Smooth muscle cell (in vitro differentiated cells): ENCODE results near the gene PGS1. TPM values are rescaled to one million over a fixed set of nuclear protein-coding genes. Genes with fewer than 3 reads are reported as not detected.

Experiments
- DNase-seq: peaks from one replicate; lab custom pipeline; 2025; ENCODE audit not compliant: unreplicated experiment; lab: John Stamatoyannopoulos, UW
- H2AFZ ChIP-seq: fragments of 200-600 bp; sonication (generic); 2 replicates; pipeline ENCODE4 v1.6.0; 2016; ENCODE audit warnings: antibody characterized with exemption, low read depth, mild to moderate bottlenecking
- H3F3A ChIP-seq: fragments of 200-600 bp; sonication (generic); 2 replicates; pipeline ENCODE4 v1.6.0; 2017; ENCODE audit warnings: antibody characterized with exemption, low read depth
- H3K27ac ChIP-seq: fragments of 200-600 bp; sonication (generic); 2 replicates; pipeline ENCODE4 v1.5.1; 2016; ENCODE audit warnings: low read depth, mild to moderate bottlenecking
- H3K27me3 ChIP-seq: fragments of 200-600 bp; sonication (generic); 2 replicates; pipeline ENCODE4 v1.6.1; 2016; ENCODE audit warnings: low read depth, mild to moderate bottlenecking
- H3K36me3 ChIP-seq: fragments of 200-600 bp; sonication (generic); 2 replicates; pipeline ENCODE4 v1.5.1; 2016; ENCODE audit warnings: low read depth
- H3K4me1 ChIP-seq: fragments of 200-600 bp; sonication (generic); 2 replicates; pipeline ENCODE4 v1.5.1; 2016; ENCODE audit warnings: low read depth
- H3K4me2 ChIP-seq: fragments of 200-600 bp; sonication (generic); 2 replicates; pipeline ENCODE4 v1.6.0; 2016; ENCODE audit warnings: mild to moderate bottlenecking
- H3K4me3 ChIP-seq: fragments of 200-600 bp; sonication (generic); 2 replicates; pipeline ENCODE4 v1.5.1; 2016; ENCODE audit warnings: mild to moderate bottlenecking
- H3K79me2 ChIP-seq: fragments of 200-600 bp; sonication (generic); 2 replicates; pipeline ENCODE4 v1.6.0; 2016; ENCODE audit warnings: low read depth, mild to moderate bottlenecking
- H3K9ac ChIP-seq: fragments of 200-600 bp; sonication (generic); 2 replicates; pipeline ENCODE4 v1.6.0; 2016; ENCODE audit warnings: low read depth
- H3K9me3 ChIP-seq: fragments of 200-600 bp; sonication (generic); replicated peaks from 2 replicates; pipeline ENCODE4 v1.5.1; 2016; ENCODE audit warnings: low read depth
- H4K20me1 ChIP-seq: fragments of 200-600 bp; sonication (generic); 2 replicates; pipeline ENCODE4 v1.6.0; 2016; ENCODE audit warnings: low read depth
- WGBS: methylation state at CpG from one replicate; pipeline ENCODE4 v1.1.7; 2016; ENCODE audit warnings: low lambda C conversion rate; 5-methylcytosine and 5-hydroxymethylcytosine counted together
- polyA plus RNA-seq: library from polyadenylated mRNA; unstranded; fragments of >200 nt; fragmentation: Nextera tagmentation; extraction: Ambion mirVana; gene quantifications from 2 replicates; pipeline ENCODE4 v1.2.1, GENCODE V29; 2016
- total RNA-seq: library from RNA; depleted of rRNA; stranded (reverse); fragments of >200 nt; gene quantifications from 2 replicates; pipeline ENCODE4 v1.2.3, GENCODE V29; 2014
- TF ChIP-seq, protein P1 (sequence below): fragments of 200-600 bp; sonication (generic); IDR thresholded peaks from 2 replicates; pipeline ENCODE4 v1.5.1; 2017; ENCODE audit warnings: borderline replicate concordance, mild to moderate bottlenecking, antibody characterized with exemption; ENCODE audit not compliant: insufficient read depth, poor library complexity, severe bottlenecking

PGS1 gene
- total and polyA plus RNA-seq, 2 experiments from 2014 or later = 22.6 to 29.9 TPM

DNA sequence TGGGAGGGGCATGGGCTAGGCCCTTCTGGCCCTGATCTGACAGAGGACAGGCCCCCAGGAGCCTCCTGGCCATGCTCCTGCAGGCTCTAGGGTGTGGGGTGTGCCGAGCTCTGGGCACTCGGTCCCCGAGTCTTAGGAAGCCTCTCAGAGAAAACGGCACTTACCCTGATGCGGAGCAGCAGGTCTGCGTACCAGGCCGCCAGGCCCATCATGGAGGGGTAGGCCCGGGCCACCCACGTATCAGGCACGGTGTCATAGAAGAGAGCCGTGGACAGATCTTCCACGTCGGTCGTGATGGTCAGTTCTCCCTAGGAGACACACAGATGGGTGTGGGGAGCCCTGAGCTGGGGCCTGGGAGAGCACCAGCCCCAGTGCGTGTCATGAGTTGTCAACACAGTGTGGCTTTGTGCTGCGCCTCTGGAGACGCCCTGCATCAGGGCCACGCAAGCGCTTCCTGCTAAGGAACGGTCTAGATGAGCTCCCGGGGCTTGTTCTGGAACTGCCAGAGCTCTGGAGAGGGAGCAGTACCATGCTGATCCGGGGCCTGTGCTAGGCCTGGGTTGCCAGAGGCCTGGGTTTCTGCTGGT, 47.9 kb downstream of the PGS1 start:
- TF ChIP-seq, protein P1, sequence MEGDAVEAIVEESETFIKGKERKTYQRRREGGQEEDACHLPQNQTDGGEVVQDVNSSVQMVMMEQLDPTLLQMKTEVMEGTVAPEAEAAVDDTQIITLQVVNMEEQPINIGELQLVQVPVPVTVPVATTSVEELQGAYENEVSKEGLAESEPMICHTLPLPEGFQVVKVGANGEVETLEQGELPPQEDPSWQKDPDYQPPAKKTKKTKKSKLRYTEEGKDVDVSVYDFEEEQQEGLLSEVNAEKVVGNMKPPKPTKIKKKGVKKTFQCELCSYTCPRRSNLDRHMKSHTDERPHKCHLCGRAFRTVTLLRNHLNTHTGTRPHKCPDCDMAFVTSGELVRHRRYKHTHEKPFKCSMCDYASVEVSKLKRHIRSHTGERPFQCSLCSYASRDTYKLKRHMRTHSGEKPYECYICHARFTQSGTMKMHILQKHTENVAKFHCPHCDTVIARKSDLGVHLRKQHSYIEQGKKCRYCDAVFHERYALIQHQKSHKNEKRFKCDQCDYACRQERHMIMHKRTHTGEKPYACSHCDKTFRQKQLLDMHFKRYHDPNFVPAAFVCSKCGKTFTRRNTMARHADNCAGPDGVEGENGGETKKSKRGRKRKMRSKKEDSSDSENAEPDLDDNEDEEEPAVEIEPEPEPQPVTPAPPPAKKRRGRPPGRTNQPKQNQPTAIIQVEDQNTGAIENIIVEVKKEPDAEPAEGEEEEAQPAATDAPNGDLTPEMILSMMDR = no peak
- Histone ChIP-seq H3K9ac (no peak overlapping the region), H3K9me3 (no peaks in the 10 kb centered on the region), H3K4me2 (no peak overlapping the region), H3K79me2 (no peaks in the 10 kb centered on the region), H3K36me3 (no peaks in the 10 kb centered on the region), H3K4me1 (peaks cover 4% of the 10 kb centered on the region), H3F3A (no peaks in the 10 kb centered on the region), H4K20me1 (peaks cover 4% of the 10 kb centered on the region), H3K4me3 (no peak overlapping the region), H3K27me3 (no peaks in the 10 kb centered on the region), H3K27ac (no peak overlapping the region), H2AFZ (no peak overlapping the region)
- 91% methylated on average over 22 of the region's 22 CpGs for WGBS
- DNase-seq = no peak

DNA sequence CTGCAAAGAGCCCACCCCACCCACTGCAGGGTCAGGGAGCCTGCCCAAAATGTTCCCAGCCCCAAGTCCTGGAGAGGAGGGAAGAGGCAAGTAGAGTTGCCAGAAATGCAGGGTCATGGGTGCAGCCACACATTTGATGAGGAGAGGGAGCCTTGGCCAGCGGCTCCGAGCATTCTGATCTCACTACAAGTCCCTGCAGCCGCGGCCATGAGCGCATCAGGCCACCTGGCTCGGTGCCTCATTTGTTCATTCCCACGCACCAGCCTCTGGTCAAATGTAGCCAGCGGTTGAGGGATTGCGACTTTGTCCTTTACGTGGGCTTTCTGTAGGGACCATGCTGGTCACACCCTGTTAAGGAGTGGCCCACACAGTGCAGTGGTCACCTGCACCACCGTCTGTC, 48.7 kb downstream of the PGS1 start:
- Histone ChIP-seq H4K20me1 (peaks cover 4% of the 10 kb centered on the region), H3K4me1 (no peaks in the 10 kb centered on the region), H3K4me3 (no peak overlapping the region), H3K79me2 (no peaks in the 10 kb centered on the region), H3K27ac (no peak overlapping the region), H3F3A (no peaks in the 10 kb centered on the region), H2AFZ (no peak overlapping the region), H3K9me3 (no peaks in the 10 kb centered on the region), H3K4me2 (no peak overlapping the region), H3K36me3 (no peaks in the 10 kb centered on the region), H3K9ac (no peak overlapping the region), H3K27me3 (no peaks in the 10 kb centered on the region)
- TF ChIP-seq, protein P1 = no peak
- 98% methylated on average over 11 of the region's 11 CpGs for WGBS
- DNase-seq = no peak

DNA sequence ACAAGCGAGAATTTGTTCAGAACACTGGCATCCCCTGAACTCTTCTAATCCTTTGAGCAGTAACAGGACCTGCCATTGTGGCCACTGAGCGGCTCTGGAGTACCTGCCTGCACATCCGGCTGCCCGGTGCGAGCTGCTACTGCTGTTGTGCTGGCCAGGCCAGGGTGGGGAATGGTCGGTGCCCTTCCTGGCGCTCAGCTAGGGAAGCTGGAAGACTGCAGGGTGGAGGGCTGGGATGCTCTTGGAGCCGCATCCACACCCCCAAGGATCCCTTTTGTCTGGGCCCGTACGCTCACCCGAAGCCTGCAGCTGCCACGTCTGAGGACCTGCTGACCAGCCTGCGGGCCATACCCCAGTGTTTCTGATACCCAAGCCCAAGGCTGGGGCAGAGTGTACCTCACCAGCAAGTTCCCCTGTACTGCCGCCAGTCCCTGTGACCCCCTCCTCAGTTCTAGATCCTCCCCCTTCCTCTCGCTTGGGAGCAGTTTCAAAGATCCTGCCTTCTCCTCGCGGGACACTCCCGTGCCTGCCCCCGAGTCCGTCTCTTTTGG, 49.7 kb downstream of the PGS1 start:
- Histone ChIP-seq H3K9me3 (no peaks in the 10 kb centered on the region), H3K4me1 (no peaks in the 10 kb centered on the region), H4K20me1 (no peaks in the 10 kb centered on the region), H3K4me2 (no peak overlapping the region), H3F3A (no peaks in the 10 kb centered on the region), H3K27me3 (no peaks in the 10 kb centered on the region), H3K79me2 (no peaks in the 10 kb centered on the region), H3K4me3 (no peak overlapping the region), H3K9ac (no peak overlapping the region), H2AFZ (no peak overlapping the region), H3K36me3 (no peaks in the 10 kb centered on the region), H3K27ac (no peak overlapping the region)
- WGBS = 97% methylated on average over 16 of the region's 20 CpGs
- TF ChIP-seq, protein P1 = no peak
- DNase-seq = no peak
